HG03103 (cell line): ENCODE results near the gene KRTAP10-3.

Experiments used
- ATAC-seq: cut with Tn5 transposase; IDR thresholded peaks from one replicate; pipeline ENCODE4 v1.9.1; 2021; ENCODE audit warnings: low read depth; ENCODE audit not compliant: unreplicated experiment

KRTAP10-3 gene

GRCh38 chr21:44530903-44531605 is 27.5 kb downstream of the KRTAP10-3 start:
- no peak for ATAC-seq

GRCh38 chr21:44530221-44530902 is 28.2 kb downstream of the KRTAP10-3 start:
- ATAC-seq = no peak

- ATAC-seq = no peak
Observed at GRCh38 chr21:44529503-44530125, 29.0 kb downstream of the KRTAP10-3 start.

GRCh38 chr21:44529011-44529421 is 29.6 kb downstream of the KRTAP10-3 start:
- ATAC-seq = no peak

GRCh38 chr21:44528634-44528995 is 30.0 kb downstream of the KRTAP10-3 start:
- ATAC-seq = no peak

GRCh38 chr21:44527983-44528633 is 30.5 kb downstream of the KRTAP10-3 start:
- ATAC-seq = no peak

- no peak for ATAC-seq
Observed at GRCh38 chr21:44527156-44527982, 31.2 kb downstream of the KRTAP10-3 start.

- ATAC-seq = no peak
Observed at GRCh38 chr21:44526096-44526997, 32.2 kb downstream of the KRTAP10-3 start.

GRCh38 chr21:44525391-44526095 is 33.1 kb downstream of the KRTAP10-3 start:
- ATAC-seq = no peak

- ATAC-seq = no peak
Observed at GRCh38 chr21:44524414-44525371, 33.9 kb downstream of the KRTAP10-3 start.

- no peak for ATAC-seq
Observed at GRCh38 chr21:44523567-44524413, 34.8 kb downstream of the KRTAP10-3 start.

- no peak for ATAC-seq
Observed at GRCh38 chr21:44522753-44523204, 35.8 kb downstream of the KRTAP10-3 start.

- ATAC-seq = no peak
Observed at GRCh38 chr21:44521928-44522752, 36.5 kb downstream of the KRTAP10-3 start.

GRCh38 chr21:44521301-44521927 is 37.2 kb downstream of the KRTAP10-3 start:
- ATAC-seq = no peak
